GM18870 (cell line): ENCODE data around the gene FAAP24.
A peak's percentile ranks its signal among the peaks of the same experiment; 100 is the strongest.
"Not testable (repeated sequence)": the region's sequence is repeated elsewhere in the genome, so short reads cannot be mapped to it uniquely, and the experiment has no call there.

Source experiments
- ATAC-seq: cut with Tn5 transposase; IDR thresholded peaks from one replicate; pipeline ENCODE4 v1.9.1; 2021; ENCODE audit warnings: moderate library complexity; ENCODE audit not compliant: unreplicated experiment

Gene FAAP24, protein sequence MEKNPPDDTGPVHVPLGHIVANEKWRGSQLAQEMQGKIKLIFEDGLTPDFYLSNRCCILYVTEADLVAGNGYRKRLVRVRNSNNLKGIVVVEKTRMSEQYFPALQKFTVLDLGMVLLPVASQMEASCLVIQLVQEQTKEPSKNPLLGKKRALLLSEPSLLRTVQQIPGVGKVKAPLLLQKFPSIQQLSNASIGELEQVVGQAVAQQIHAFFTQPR

DNA sequence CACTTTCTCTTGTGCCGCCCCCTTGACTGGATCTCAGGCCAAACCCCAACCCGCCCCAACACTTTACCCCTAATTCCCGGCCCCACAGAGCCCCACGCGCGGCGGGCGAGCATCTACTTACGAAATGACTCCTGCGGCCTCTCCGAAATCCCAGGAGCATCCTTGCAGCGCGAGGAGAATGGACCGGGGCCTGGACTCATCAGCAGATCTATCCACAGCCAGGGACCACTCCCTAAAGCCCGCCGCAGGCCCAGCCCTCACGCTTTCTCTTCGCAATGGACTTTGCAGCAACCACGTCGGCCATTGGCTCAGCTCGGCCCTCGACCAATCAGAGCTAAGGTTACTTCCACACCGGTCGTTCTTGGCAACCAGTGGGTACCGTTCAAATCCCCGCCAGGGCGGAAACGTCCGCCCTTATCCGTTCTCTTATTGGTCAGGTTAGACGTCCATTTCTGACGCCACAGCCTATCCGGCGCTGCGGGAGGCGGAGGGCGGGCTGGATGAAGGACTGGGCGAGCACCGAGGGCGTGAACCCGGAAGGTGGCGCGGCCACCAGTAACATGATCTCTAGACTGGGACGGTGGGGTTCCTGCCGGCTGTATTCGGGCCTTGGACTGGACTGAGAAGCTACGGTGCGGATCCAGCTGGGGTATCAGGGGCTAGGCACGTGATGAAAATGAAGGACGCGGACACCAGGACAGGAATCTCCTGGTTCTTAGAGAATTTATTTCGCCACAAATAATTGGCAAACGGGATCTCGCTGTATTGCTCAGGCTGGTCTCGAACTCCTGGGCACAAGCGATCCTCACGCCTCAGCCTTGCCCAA, at the start of gene FAAP24, which contains the start of gene CEP89:
Gene FAAP24 (plus strand): TSS at position 528 of the 826 bp plus-strand sequence. CDS start 955 bp downstream, outside the sequence.
Gene CEP89 (minus strand): TSS at position 244 of the 826 bp plus-strand sequence. CDS start 84 bp downstream, at position 160.
- ATAC-seq = peak; percentile 98

DNA sequence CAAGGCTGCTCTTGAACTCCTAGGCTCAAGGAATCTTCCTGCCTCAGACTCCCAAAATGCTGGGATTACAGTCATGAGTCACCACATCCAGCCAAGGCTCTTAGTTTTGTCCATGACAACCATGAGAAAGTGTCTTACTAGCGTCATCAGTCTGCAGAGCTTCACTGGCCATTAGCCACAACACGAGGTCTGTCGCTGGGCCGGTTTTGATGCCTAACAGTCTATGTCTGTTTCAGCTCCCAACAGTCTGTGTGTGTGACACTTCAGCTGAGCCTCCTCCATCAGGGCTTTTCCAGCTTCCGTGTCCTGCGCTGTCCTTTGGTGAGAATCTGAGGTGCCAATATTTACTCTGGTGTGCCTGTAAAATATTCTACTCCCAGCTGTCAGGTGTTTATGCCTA, 47.8 kb upstream of the FAAP24 start:
- no peak for ATAC-seq

DNA sequence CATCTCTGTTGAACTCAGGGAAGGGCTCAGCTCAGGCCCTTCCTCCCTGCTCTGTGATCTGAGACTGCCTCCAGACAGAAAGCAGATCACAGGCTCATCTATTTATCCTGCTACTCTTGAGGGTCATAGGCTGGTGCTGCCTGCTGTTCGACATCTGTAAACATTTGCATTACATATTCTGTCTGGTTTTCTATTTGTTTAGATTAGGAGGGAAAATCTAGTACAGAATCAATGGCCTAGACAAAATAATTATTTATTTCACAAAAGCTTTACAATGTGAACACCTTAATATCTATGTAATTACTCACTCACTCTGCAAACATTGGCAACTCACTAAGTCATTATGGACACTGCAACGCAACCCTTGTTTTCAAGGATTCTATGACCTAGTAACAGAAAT, 43.2 kb upstream of the FAAP24 start:
- no peak for ATAC-seq

DNA sequence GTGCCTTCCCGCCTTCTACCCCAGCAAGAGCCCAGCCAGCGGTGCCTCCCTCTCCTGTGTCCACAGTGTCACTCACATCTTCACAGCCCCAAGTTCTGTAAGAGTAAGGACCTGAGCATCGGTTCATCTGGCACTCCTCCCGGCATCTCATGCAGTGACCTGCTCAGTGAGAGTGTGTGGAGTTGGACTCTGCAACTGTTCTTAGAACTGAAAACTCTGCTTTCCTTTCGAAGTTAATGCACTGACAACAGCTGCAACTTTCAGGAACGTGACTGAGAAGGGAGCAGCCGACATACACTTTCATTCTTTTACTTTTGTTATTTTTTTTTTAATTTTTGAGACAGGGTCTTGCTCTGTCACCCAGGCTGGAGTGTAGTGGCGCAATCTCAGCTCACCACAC, 41.5 kb upstream of the FAAP24 start:
- no peak for ATAC-seq

DNA sequence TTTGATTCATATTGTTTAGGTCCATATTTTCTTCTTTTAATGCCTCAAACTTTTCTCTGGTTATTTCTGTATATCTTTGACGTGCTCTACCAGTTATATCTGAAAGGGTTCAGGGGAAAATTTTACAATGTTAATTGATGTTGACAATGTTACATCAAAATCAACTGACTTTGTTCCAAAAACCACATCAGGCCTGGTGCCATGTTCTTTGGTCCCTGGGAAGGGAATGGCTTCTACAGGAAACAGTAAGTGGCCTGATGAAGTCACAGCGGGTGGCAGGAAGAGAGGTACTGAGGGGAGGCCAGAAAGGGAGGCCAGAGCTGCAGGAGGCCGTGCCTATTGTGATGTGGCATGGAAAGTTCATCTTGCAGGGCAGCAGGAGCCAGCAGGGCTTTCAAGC, 38.5 kb upstream of the FAAP24 start:
- ATAC-seq = no peak

DNA sequence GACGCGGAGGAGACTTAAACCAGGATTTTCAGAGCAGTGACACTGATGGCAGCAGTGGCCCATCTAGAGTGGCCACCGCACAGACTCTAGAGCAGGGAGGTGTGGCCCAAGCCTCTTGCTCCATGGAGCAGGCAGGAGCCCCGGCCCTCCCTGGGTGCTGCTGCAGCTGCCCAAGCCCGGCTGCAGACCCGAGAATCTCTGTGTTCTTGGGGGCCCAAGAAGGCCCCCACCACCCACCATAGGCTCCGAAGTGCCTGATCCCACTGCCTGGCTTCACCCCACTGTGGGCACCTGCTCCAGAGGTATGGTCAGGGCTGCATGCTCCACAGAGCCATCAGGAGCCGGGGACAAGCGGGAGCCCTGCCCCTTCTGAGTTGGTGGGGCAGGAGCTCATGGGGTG, 36.4 kb upstream of the FAAP24 start:
- ATAC-seq = no peak

DNA sequence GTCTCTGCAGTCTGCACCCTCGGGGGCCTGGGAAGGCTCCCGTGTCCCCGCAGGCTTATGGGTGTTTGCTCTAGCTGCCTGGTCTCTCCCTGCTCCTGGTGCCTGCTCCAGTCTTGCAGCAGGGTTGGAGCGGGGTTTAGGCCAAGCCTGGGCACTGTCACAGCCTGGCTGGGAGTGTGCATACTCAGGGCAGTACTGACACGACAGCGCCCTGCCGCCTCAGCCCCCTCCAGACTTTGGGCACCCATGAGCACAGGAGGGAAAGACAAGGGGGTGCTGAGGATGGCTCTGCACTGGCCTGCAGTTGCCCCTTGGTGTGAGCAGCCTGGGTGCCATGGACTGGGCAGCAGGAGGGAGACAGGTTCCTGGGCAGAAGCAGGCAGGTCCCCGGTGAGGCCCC, 36.0 kb upstream of the FAAP24 start:
- ATAC-seq = no peak

DNA sequence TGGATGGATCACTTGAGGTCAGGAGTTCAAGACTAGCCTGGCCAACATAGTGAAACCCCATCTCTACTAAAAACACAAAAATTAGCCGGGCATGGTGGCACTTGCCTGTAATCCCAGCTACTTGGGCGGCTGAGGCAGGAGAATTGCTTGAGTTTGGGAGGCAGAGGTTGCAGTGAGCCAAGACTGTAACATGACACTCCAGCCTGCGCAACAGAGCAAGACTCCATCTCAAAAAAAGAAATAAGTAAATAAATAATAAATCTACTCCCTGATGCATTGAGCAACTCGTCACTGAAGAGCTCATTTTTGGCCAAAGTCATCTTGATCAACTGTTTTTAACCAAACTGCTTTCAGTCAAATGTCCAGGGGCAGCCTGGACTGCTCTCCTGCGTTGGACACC, 30.8 kb upstream of the FAAP24 start:
- not testable (repeated sequence) for ATAC-seq

DNA sequence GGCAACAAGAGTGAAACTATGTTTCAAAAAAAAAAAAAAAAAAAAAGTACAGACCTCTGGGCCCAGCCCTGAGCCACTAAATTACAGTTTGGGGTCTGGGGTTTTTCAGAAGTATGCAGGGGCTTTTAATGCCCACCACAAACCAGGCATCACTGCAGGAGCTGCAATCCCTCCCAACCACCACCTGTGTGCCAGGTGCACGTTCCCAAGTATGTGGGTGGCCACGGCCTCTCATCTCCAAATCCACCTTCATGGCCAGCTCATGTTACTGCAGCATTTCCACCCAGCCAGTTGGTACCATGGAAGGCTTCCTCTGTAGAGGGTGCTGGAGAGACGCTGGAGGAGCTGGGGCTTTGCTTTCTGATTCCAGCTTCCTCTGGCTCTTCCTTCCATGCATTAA, 26.8 kb upstream of the FAAP24 start:
- ATAC-seq = no peak

DNA sequence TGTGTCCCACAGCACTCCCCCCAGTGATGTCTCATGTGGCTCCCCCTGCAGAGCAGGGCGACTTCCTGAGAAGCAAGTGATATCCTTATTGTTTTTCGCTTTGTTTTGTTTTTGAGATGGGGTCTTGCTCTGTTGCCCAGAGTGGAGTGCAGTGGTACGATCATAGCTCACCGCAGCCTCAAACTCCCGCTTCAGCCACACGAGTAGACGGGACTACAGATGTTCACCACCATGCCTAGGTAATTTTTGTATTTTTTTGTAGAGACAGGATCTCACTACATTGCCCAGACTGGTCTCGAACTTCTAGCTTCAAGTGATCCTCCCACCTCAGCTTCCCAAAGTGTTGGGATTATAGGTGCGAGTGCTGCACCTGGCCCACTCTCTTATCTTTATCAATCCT, 5.3 kb upstream of the FAAP24 start:
- ATAC-seq = no peak

DNA sequence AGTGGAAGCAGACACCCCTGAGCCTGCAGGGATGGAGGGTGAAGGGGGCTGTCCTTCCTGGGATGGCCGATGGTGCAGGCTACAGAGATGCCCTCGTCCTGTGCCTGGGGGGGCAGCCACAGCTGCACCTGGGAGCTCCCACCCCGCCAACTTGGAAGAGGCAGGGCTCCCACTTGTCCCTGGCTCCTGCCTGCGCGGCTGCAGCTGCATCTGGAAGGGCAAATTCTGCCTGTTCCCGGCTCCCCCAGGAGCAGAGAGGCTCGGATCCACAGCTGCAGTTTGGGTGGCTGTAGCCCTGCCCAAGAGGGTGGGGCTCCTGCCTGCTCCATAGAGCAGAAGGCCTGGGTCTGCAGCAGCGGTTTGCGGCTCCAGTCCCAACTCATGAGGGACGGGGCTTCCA, 2.5 kb upstream of the FAAP24 start:
- no peak for ATAC-seq

DNA sequence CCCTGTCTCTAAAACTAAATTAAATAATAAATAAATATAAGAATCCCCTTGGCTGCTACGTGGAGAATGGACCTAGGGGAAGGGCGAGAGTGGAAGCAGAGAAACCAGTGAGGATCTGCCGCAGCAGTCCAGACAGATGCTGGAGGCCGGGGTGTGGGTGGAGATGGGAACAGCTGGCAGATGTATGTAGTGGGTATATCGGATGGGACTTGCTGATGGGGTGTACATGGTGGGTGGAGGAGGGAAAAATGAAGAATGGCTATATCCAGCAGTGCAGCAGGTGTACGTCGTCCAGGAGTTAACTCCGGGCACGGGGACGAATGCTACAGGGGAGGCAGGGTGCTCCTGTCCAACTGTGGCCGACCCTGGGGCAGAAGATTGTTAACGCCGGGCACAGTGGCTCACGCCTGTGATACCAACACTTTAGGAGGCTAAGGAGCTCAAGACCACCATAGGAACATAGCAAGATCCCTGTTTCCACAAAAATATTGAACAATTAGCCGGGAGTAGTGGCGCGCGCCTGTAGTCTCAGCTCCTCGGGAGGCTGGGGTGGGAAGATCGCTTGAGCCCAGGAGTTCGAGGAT, 938 bp upstream of the FAAP24 start:
- no peak for ATAC-seq

DNA sequence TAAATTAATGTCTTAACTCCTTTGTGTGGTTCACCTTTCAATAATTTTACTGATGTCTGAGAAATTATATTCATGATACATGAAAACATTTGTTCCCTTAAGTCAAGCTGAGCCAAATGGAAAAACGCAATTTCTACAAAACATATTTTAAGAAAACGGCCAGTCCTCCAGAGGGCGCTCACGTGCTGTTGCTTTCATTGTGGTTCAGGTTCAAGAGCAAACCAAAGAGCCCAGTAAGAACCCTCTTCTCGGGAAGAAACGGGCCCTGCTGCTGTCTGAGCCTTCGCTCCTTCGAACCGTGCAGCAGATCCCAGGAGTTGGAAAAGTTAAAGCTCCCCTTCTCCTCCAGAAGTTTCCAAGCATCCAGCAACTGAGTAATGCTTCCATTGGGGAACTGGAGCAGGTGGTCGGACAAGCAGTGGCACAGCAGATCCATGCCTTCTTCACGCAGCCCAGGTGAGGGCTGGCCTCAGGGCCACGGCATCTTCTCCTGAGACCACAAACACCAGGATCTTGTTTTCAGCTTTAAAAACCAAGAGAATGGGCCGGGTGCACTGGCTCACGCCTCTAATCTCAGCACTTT, 4.3 kb downstream of the FAAP24 start:
- ATAC-seq = no peak

DNA sequence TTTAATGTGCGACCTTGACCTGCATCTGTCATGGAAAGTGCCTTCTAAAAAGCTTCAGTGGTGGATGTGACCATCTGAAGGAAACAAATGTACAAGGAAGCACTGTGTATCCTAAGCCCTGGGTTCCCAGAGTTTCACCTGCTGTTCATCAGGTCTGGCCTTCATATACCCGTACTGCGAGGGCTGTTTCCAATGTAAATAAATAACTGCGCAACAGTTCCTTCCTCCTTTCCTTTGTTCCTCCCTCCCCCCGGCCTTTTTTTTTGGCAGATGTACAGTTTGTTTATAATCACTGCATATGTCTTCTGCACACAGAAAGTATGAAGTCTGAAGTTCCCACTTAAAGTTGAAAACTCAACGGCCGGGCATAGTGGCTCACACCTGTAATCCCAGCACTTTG, 5.2 kb downstream of the FAAP24 start:
- ATAC-seq = no peak

DNA sequence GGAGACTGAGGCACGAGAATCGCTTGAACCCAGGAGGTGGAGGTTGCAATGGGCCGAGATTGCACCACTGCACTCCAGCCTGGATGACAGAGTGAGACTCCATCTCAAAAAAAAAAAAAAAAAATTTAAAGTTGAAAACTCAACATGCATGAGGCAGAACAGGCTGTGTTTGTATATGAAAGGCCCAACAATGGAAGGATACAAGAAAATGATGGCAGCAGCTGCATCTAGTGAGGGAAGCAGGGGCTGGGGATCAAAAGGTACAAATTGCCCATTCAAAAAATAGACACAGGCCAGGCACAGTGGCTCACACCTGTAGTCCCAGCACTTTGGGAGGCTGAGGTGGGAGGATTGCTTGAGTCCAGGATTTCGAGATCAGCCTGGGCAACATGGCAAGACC, 5.8 kb downstream of the FAAP24 start:
- not testable (repeated sequence) for ATAC-seq

DNA sequence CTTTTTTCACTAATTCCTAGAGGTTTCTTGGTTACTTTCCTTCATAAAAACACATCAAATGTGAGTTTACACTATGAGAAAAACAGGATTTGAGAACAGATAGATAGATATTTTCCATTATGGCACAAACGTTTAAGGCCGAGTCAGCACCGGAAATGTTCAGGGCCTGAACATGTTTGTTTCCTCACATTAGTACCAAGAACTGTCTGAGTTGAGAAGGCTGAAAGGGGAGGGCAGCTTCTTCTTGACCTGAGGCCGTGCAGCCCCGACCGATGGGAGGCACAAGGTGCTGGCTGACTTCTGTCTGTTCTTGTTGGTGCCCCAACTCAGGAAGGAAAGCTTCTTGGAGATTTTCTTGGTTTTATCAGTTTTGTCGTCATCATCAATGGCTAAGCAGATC, 7.8 kb downstream of the FAAP24 start:
- not testable (repeated sequence) for ATAC-seq

DNA sequence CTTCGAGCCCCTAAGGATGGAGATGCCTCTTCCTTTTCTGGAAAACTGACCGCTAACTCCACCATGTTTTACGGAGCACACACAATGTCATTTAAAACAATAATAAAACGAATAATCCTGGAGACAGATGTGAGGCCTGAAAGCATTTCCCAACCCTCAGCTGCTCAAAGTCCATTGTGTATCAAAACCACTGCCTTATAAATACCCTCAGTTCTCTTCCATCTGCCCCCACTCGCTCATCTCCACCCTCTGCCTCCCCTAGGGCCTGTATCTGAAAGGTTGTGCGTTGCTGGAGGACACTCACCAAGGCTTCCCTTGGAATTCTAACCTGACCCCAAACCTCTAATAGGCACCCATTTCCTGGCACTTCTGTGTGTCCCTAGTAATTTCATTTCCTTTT, 10.4 kb downstream of the FAAP24 start:
- ATAC-seq = not testable (repeated sequence)

DNA sequence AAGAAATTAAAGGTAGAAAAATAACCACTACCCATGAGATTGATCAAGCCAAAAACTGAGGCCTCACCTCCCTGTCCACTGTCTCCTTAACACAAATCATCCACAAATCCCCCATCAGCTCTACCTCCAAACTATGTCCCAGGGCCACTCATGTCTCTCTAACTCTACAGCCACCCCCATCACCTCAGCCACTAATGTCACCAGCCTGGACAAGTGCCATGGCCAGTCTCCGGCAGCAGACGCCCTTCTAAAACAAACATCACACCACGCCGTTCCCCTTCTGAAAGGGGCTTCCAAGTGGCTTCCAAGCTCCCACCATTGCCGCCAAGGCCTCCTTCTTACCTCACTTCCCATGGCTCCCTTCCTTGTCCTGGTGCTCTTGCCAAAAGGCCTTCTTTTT, 16.2 kb downstream of the FAAP24 start:
- ATAC-seq = not testable (repeated sequence)

DNA sequence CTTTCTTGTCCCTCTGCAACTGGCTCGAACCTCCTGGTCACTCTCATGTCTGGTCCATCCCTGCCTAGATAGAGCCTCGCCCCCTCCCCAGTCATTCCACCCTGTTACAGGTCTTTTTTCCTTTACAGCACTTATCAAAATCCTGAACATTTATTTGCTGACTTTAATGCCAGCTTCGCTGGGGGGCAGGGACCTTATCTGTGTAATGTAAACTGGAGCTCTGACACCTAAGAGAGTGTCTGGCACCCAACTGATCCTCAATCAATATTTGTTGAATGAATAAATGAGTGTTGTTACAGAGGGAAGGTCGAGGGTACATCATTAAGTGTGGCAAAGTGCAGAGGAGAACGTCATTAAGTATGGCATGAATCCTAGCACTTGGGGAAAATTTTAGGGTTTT, 16.7 kb downstream of the FAAP24 start:
- no peak for ATAC-seq

DNA sequence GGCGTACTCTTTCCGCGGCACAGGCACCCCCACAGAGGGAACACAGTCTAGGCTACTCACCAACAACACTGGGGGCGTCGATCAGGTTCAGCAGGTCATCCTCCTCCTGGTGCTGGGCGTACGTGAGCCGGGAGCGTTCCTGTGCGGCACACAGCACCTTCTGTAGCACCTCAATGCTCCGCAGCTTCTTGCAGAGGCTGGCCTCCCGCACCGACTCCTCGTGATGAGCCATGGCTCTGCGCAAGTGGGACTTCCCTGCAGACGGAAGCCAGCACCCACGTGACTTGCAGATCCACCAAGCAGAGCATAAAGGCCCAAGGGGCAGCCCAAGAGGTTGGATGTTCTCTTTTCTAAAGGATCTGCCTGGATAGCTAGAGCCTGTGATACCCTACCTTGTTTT, 23.9 kb downstream of the FAAP24 start:
- not testable (repeated sequence) for ATAC-seq

DNA sequence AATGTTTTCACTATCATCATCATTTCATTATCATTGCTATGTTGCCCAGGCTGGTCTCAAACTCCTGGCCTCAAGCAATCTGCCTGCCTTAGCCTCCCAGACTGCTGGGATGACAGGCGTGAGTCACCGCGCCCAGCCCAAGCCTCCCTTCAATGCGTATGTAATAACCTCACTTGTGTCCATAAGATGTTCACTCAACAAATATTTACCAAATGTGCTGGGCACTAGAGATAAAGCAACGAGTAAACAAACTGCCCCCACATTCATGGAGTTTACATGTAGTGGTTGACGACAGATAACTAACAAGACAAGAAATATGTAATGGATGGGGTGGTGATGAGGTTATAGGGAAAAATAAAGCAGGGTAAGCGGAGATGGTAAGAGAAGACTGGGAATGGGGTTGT, 25.0 kb downstream of the FAAP24 start:
- not testable (repeated sequence) for ATAC-seq
